CD4-positive, alpha-beta T cell treated with Interleukin-17A for 1 hour (primary cell): ENCODE data around the gene SPNS3.

Experiments used
- DNase-seq: peaks from one replicate; pipeline ENCODE4 v3.0.0-alpha.2; 2020

The SPNS3 gene

DNA sequence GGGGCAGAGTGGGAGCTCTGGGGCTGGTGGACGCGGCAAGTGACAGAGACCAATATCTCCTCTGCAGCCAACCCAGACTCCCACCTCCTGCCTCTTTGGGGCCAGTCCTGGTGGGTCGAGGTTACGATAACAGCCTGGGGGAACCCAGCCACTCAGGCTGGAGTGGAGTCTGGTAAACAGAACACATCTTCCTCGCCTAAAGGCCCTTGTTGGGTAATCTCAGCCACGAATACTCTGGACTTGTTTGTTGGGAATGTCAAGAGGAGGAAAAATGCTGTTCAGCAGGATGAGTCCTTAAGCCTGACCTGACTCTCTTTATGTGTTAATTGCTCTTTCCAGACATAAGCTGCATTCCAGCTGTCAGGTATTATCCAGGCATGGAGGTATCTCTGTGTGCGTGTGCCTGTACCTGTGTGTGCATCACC is 56.9 kb downstream of the SPNS3 start:
- no peak for DNase-seq

- peak; percentile 23 for DNase-seq
Measured at GRCh38 chr17:4492721-4493561, 59.2 kb downstream of the SPNS3 start.

GRCh38 chr17:4497101-4497824 is 63.5 kb downstream of the SPNS3 start:
- no peak for DNase-seq

- peak; percentile 69 for DNase-seq
Measured at GRCh38 chr17:4498461-4499397, 65.0 kb downstream of the SPNS3 start, which contains the start of gene SPNS2. TSS of gene SPNS2 (plus strand) at chr17:4498881. CDS start at chr17:4499048, 167 bp downstream.

GRCh38 chr17:4499431-4500190 is 65.9 kb downstream of the SPNS3 start:
- DNase-seq, result peak; percentile 43

GRCh38 chr17:4500191-4500571 is 66.4 kb downstream of the SPNS3 start:
- no peak for DNase-seq

DNA sequence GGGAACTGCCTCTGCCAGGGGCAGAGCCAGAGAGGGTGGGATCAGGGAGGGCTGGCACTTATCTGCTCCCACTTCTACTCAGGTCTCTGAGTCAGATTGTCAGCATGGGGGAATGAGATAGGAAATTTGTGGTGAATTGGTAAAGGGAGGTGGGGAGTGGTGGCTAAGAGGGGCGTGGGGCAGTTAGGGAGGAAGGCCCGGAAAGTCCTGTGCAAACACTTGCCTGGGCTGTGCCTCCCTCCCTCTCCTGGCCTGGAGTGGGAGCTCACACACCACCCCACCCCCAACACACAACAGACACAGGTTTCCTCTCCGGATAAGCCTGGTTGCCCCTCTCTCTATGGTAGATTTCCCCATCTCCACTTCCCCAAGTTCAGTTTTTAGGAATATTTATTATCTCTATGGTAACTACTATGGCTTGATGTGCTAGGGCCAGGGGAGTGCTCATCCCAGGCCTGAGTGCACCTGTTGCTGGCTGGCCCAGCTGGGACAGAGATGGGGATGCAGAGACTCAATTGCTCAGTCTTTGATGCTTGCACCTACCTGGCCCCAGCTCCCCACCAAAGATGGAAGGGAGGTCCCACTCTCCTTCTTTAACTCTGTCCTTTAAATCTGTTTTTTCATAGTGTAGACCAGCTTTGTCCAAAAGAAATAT is 67.7 kb downstream of the SPNS3 start:
- no peak for DNase-seq

DNA sequence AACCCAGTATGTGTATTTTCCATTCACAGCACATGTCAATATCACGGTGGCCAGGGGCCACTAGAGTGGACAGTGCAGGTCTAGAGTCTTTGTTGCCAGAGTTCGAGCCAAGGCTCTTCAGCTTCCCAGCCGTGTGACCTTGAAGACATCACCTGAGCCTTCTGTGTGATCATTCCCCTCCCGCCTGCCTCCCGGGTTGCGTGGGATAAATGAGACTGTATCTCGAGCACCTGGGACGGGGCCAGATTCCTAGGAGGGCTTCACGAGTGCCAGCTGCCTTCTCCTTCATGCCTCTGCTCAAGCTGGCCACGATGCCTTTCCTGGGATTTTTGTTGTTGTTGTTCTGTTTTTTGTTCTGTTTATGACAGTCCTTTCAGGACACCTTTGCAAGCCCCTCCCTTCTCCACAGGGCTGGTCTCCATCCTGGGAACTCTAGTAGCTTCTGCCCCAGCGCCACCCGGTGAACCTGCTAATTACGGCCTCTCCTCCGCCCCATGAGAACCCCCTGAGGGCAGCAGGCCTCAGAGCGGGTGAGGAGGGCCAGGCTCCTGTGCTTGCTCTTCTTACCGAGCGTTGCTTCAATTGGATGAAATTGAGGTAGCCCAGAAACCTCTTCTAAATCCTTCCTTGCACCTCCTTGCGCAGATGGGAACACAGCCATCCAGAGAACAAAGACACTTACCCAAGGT is 68.9 kb downstream of the SPNS3 start:
- DNase-seq, result no peak

- no peak for DNase-seq
Measured at GRCh38 chr17:4503283-4504025, 69.7 kb downstream of the SPNS3 start.

GRCh38 chr17:4504188-4504587 is 70.4 kb downstream of the SPNS3 start:
- no peak for DNase-seq

- DNase-seq, result no peak
Measured at GRCh38 chr17:4505187-4505586, 71.4 kb downstream of the SPNS3 start.

DNA sequence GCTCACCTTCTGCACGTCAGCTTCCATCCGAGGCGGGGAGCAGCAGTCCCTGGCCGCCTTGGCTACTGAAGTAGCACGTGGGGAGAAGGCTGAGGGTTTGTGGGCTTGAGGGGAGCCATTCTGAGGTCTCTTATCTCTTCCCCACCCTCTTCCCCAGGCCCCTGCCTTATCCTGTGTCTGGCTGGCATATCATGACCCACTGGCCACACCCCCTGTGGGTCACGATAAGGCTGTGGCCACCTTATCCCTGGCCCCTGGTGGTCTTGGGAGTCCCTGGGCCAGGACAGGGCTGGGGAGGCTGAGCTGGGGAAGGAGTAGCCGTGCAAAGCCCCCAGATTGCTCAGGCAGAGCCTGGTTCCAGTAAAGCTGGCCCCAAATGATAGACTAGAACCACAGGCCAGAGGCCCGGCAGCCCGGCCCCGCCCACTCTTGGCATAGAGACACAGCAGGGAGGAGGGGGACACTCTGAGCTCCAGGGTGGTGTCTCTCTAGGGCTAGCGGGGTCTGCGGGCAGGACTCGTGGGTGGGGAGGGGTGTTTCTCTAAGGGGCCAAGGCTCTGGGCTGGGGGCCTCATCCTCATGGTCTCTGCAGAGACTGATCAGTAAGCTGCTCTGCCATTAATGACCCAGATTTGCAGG is 72.6 kb downstream of the SPNS3 start:
- no peak for DNase-seq

- DNase-seq, result no peak
Measured at GRCh38 chr17:4506892-4507291, 73.2 kb downstream of the SPNS3 start.

- DNase-seq, result no peak
Measured at GRCh38 chr17:4507361-4508111, 73.8 kb downstream of the SPNS3 start.

DNA sequence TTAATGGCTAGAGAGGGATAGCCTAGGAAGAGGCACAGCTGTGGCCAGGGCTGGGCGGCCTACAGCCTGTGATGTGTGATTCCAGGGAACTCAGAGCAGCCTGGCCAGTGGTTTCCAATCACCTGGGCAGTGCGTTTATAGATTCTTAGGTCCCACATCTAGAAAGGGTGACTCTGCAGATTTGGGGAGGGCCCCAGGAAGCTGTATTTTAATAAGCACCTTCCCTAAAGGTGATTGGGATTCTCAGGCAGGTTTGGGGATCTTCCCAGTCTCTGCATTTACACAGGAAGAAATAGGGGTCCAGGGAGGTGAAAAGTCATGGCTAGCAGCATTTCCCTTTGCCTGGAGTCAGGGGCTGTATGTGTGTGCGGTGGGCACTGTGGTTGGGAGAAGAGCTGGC is 74.5 kb downstream of the SPNS3 start:
- DNase-seq, result no peak

GRCh38 chr17:4509401-4509800 is 75.7 kb downstream of the SPNS3 start:
- peak; percentile 18 for DNase-seq

DNA sequence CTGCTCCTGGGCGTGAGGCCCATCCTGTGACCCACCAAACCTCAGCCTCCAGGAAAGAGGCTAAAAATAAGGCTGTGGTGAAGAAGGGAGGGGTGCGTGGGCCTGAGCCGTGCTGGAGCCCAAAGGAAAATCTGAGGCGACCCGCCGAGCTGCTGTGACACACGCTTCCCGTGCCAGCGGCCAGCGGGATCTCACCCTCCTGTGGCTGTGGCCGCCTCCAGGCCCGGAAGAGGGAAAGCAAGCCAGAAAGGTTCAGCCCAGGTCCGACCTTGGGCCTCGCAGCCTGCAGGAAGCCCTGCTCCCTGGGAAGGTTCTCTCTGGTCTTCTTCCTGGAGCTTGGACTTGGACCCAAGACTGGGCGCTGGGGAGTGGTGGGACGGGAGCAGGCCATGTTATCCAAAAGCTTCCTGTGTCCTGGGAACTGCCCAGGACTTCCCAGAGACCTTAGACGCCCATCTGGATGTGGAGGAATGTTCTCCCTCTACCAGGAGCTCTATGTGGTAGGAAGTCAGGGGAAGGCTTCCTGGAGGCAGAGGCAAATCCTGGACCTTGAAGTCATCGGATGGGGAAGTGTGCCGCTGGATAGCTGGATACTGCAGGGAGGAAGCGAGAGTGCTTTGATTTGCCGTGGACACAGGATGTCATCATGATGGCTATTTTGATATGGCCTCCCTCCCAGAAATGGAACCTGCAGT is 76.3 kb downstream of the SPNS3 start:
- DNase-seq, result no peak

- DNase-seq, result no peak
Measured at GRCh38 chr17:4510618-4510941, 76.8 kb downstream of the SPNS3 start.
